HG03575 (cell line): ENCODE data around the gene SLC7A14.

Experiments
- ATAC-seq: cut with Tn5 transposase; IDR thresholded peaks from one replicate; pipeline ENCODE4 v1.9.1; 2021; ENCODE audit not compliant: unreplicated experiment, insufficient number of reproducible peaks, low FRiP score; ENCODE audit errors: extremely low read depth

The SLC7A14 gene

DNA sequence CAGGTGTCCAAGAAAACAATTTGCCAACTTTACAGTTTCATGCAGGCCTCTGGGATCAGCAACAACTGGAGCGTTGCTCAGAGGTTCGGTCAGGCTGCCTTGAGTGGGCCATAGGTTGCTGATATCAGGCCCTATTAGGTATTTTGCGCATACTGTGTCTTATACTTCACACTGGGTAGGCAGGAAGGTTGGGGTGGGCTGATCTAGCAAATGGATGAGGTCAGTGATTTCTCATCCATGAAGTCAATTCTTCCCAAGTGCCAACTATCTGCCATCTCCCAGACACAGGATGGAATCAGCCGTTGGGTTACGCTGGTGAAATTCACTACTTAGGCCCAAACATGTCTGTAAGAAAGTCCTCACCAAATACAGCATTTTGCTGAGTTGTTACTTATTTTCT lies 77.6 kb downstream of the SLC7A14 start:
- no peak for ATAC-seq

DNA sequence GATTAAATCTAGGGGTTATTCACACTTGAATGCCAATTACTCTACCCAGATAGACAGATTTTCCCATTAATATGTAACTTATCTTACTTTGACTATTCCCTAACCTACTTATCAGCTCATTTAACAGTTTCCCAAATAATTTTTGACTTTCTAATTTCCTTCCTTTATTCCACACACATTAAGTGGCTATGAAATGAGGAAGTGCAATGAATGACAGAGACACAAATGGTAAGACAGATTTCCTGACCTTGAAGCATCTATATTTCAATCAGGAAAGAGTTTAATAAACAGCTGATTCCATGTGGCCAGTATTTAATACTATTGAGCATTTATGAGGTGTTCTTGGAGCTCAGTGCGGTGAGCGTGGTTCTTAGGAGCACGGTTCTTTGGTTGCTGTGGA lies 78.8 kb downstream of the SLC7A14 start:
- no peak for ATAC-seq

DNA sequence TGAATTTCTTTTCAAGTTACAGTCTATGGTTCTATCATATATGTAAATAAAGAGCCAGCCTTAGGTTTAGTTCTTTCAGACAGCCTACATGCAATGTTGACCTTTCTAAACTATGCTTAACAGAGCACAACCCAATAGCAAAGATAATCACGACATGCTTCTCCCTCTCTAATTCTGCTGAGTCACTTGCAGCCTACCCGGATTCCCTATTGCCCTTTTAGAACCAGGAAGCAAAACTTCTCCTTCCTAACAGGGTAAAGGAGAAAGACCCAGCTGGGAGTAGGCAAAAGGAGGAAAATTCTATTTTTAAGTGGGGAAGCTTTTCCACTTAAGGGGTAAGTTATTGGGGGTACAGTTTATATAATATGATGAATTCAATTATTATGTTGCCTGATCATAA lies 79.3 kb downstream of the SLC7A14 start:
- no peak for ATAC-seq

DNA sequence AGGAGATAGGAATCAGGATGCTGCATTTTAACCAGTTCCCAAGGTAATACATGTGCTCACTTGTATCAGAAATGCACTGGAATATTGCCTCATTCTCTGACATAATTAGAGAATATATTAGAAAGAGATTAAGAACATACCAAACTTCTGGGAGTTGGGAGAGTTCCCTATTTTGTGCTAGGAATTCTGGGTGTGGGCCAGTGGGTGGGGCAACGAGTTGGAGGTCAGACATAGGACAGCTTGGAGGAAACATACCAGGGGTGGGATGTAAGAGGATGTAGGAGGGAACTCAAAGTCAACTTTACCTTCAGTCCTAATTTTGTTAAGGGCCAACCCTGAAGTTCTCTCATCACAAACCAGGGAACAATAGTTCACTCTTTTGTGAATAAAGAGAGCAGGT lies 83.6 kb downstream of the SLC7A14 start:
- ATAC-seq: no peak

DNA sequence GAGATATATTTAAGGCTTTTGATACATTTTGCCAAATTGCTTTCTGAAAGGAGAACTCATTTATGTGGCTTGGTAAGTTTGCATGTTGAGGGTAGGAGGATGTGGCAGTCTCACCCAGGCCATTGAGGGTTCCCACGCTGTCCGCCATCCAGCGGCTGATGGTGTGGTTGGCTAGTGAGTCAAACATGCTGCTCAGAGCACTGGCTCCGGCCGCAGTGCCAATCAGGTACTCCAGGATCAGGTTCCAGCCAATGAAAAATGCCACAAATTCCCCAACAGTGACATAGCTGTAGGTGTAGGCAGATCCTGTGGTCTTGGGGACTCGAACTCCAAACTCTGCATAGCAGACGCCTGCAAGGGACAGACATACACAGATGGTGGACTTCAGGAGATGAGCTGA lies 84.9 kb downstream of the SLC7A14 start:
- no peak for ATAC-seq

DNA sequence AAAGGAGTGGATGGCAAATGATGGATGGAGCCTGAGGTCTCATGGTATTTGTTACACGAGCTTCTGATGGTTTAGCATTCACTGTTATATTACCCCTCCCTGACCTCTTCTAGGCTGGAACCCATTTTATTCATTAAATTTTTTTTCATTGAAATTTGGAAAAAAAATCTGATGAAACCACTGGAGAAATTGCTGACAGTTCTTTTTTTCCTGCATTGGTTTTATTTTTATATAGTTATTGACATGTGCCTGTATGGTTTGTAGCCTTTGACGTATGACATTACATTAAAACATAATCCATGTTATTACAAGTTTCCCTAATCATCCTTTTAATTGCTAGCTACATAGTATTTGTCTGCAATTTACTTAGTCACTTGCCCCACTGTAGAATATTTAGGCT lies 85.4 kb downstream of the SLC7A14 start:
- ATAC-seq: no peak

DNA sequence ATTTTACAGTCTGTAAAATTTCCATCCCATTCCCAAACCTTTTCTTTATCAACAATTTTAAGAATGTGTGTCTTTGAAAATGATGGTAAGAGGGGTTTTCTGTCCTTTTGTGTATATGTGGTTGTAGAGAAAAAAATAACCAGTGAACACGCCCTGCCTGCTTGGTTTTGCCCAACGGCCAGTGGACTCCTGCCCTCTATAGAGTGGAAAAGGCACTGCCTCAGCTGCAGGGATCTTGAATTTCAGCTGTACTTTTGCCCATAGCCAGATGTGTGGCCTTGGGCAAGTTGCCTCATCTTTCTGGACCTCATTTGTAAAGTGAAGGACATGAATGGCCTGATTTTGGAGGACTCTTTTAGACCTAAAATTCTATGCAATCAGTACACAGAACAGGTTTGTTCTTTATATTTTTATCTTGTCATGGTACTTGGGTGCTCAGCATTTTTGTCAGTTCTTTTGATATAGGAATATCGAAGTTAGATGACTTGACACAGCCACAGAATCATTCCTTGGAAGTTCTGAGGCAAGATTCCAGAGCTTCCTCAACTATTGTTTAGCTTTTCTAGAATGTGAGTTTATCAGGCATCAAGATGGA lies 86.2 kb downstream of the SLC7A14 start:
- ATAC-seq: no peak

DNA sequence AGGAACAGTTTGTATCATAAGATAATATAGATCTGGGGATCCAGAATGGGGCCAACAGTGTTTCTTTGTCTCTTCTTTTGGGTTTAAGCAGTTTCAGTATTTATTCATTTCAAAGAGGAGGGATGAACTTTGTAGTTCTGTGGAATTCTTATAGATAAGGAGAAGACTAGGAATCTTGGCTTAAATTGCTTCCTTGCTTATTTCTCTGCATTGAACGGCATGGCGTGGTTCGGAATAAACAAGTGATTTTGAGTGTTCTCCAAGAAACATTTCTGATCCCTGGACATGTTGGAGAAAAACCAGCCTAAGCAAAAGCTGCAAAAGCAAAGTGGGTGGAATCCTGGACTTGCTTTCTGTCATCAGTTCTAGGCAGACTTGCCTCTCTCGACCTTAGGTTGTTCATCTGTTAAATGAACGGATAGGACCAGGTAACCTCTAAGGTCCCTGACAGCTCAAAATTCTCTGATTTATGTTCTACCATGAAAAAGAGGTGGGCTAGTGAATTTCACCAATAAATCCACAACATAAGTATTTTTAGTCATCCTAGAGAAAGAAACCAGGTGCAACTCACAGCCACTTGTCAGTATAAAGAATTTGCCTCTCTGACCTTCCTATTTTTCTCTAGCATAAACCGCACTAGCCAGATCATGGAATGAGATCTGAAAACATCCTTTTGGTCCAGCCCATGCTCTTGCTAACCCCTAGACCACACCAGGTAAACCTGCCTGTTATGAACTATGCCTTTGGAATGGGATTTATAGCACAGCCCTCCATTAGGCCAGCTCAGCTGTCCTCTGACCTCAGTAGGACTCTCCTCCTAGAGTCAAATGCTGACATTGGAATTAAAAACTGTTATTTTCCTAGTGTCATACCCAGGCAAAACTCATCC lies 88.4 kb downstream of the SLC7A14 start:
- no peak for ATAC-seq

DNA sequence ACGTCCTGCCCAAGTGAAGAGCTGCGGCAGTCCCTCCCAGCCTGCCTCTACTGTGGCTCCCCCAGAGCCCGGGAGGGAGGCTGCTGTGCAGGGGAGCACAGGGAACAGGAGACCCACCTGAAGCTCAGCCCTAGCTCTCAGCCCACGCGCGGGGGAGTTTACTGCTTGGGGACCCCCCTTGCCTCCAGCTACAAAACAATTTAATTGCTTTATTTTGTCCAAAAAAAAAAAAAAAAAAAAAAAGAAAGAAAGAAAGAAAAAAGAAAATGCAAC lies 89.1 kb downstream of the SLC7A14 start:
- ATAC-seq: no peak

DNA sequence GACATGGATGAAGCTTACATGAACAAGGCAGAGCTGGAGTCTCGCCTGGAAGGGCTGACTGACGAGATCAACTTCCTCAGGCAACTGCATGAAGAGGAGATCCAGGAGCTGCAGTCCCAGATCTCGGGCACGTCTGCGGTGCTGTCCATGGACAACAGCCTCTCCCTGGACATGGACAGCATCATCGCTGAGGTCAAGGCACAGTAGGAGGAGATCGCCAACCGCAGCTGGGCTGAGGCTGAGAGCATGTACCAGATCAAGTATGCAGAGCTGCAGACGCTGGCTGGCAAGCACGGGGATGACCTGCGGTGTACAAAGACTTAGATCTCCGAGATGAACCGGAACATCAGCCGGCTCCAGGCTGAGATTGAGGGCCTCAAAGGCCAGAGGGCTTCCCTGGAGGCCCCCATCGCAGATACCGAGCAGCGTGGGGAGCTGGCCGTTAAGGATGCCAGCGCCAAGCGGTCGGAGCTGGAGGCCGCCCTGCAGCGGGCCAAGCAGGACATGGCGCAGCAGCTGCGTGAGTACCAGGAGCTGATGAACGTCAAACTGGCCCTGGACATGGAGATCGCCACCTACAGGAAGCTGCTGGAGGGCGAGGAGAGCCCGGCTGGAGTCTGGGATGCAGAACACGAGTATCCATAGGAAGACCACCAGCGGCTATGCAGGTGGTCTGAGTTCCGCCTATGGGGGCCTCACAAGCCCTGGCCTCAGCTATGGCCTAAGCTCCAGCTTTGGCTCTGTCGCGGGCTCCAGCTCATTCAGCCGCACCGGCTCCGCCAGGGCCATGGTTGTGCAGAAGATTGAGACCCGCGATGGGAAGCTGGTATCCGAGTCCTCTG lies 89.6 kb downstream of the SLC7A14 start:
- ATAC-seq: no peak

DNA sequence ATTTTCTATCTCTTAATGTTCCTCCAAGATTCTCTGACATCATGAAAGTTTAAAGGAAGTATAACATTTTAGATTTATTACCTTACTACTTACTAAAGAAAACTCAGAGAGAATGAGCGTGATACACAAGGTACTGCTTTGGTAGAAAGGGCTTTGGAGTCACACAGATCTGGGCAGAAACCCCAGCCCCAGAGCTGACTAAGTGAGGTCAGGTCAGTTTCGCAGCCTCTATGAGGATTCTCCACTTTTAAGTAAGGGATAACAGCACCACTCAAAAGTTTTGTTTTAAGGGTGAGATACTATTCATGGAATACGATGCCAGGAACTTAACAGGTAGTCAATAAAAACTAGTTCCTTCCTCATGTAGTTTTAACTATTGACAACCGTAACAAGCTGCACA lies 91.1 kb downstream of the SLC7A14 start:
- ATAC-seq: no peak

DNA sequence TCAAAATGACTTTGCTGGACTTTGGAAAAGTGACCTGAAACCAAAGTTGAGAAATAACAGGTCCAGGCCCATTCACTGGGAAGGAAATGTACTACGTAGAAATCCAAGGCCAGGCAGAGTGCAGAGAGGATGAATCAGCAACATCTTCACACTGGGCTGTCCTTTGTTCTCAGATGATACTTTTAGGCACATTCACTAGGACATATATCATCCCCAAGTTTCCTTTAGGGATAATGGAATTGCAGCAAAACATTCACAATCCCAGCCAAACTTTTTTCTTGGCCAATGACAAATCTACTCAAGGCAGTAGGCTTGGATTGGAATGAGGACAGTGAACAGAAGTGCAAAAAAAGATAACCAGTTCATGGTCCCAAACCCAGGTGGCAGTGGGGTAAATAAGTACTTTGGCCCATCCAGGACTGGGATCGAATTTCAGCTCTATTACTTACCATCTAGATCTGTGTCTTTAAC lies 92.1 kb downstream of the SLC7A14 start:
- ATAC-seq: no peak

DNA sequence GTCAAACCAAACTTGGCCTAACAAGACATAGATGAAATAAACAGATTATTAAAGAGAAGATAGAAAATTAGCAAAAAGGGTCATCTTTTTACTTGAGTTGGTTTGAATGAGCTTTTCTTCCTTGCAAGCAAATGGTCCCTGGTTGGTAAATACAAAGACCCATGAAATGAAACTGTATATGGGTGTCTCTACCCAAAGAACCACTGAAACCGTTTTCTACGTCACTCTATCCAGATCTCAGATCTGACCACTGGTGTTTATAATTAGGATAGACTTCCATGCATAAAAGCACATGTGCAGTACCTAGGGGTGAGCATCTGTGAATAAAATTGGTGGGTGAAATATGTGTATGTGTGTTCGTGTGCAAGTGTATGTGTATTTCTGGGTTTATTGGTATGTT lies 94.0 kb downstream of the SLC7A14 start:
- no peak for ATAC-seq

DNA sequence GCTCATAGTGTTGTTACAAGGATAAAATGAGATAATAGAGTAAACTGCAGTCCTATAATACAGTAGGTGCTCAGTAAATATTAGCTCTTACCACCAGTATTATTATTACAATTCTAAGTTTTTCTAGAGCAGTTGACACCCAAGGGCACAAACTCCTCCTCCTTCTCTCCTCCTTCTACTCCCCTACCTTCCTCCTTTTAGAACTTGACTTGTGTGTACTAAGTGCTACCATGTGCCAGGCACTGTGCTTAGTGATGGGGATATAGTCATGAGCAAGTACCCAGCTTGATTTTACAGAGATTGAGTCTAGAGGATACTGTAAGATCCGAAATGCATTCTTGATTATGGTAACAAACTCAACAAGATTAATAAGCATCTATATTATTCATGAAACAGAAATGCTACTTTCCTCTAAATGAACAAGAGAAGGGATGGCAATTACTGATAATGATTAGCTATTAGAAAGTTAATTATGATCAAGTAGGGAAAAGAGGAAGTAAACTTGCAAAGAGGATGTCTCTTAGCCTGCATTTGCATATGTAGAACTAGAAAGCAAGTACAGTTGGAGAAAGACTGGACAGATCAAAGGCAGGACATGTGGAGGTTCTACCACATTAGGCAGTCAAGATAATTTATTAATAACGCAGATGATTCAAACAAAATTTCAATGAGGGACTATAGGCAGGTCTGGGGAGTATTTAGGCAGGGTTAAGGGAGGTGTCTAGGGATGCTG lies 94.9 kb downstream of the SLC7A14 start:
- no peak for ATAC-seq

DNA sequence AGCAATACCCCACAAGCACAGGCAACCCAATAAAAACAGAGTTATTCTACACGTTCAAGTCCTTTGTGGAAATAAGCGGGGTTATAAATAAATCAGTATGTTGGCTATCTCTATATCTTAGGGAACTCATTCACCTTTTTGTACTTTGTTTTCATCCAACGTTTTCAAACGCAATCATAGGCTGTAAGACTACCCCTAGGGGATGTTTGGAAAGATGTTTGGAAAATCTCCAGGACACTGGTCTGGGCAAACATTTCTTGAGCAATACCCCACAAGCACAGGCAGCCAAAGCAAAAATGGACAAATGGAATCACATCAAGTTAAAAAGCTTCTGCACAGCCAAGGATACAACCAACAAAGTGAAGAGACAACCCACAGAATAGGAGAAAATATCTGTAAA lies 97.1 kb downstream of the SLC7A14 start:
- no peak for ATAC-seq

DNA sequence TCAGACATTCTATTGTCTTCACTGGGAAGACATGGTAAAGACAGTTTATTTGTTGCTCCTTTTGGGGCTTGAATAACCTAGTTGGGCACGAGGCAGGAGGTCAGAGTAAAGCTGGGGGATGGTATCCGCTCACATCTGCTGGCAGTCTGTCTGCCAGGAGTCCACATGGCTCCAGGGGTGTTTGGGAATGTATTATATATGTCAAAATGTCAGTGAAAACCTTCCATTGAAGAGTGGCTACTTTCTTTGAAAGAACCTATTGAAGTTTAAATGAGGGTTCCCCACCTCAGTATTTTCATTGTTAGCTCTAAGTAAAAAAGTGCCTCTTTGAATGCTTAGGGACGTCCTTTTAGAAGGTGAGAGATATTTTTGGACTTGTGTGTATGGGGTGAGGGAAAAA lies 98.8 kb downstream of the SLC7A14 start:
- ATAC-seq: no peak

DNA sequence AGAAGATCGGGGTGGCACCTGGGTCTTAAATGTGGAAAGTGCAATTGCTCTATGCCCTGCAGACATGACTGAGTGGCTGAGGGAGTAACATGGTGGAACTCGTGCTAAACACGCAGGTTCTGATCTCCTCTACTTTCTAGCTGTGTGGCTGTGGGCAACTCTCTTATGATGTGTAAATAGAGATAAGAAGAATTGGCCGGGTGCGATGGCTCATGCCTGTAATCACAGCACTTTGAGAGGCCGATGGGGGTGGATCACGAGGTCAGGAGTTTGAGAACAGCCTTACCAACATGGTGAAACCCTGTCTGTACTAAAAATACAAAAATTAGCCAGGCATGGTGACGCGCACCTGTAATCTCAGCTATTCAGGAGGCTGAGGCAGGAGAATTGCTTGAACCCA lies 99.5 kb downstream of the SLC7A14 start:
- ATAC-seq: no peak

DNA sequence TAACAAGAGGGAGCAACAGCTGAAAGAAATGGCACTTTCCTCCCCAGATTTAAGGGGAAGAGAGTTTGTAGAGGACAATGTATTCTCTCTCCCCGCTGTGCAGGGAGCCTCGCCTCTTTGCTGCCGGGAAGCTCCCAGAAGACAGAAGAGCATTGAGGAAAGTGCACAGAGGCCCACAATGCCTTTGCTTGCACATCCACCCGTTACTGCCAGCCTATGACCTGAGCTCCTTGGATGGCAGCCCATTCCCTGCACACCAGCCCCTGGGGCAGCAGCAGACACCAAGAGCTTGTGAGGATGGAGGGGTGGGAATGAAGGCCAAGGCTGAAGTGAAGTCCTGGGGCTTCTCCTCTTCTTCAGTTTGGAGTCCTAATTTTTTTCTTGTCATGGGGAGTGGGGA lies 100.2 kb downstream of the SLC7A14 start:
- no peak for ATAC-seq

DNA sequence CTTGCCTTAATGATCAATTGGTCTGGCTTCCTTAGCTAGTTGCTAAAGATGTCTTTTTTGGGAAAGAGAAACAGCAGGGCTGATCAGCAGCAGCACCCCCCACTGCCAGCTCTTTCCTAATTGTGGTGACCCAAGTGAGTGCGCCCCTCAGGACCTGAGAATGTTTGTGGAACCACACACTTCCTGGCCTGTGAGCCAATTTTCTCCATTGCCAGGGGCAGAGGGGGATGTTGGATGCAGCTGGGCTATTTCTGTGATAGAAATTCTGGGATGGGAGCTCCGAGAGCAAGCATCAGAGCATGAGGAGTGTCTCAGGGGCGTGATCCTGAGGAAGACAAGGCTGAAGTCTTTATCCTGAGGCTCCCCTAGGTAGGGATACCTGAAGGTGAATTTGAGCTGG lies 100.6 kb downstream of the SLC7A14 start:
- no peak for ATAC-seq
